ENCODE measurements around the gene NCAN. TPM values are rescaled to one million over a fixed set of nuclear protein-coding genes. Genes with fewer than 3 reads are reported as not detected.

The NCAN gene
- total RNA-seq (2012; rRNA removed) (not detected in 2 replicates), polyA plus RNA-seq (2012; rRNA removed) (not detected in 2 replicates), Bru-seq, nascent RNA (not detected), BruChase-seq, experiment 1, labeled RNA remaining after a 6-hour chase (percentile 20 among the genes with signal in this experiment), BruChase-seq, experiment 2, labeled RNA remaining after a 2-hour chase (percentile 9 among the genes with signal in this experiment)
- polyA plus RNA-seq (2012; cell fraction: cytosol; rRNA removed) = 0.01 TPM in 1 of 2 replicates, not detected in the other
- polyA plus RNA-seq (2012; cell fraction: nucleus; rRNA removed; ENCODE audit: low replicate concordance) = 0.03 and 0.14 TPM in 2 replicates
- long read RNA-seq = 0 reads

- no peak within 1 kb of the TSS for H3K14ac ChIP-seq (replicated peaks; ENCODE audit: low read depth, low read length)
- H3K36me3 ChIP-seq (ENCODE audit: control insufficient read depth, insufficient read depth, low read length) = no peaks in the 10 kb centered on the region
- no peak within 1 kb of the TSS for H3K27ac ChIP-seq (ENCODE audit: insufficient read depth, low read length)
- no peaks in the 10 kb centered on the region for H3K9me3 ChIP-seq (ENCODE audit: control insufficient read depth, insufficient read depth, low read length)
- H3K4me2 ChIP-seq (ENCODE audit: low read depth, low read length) = no peak within 1 kb of the TSS
- H2BK5ac ChIP-seq (ENCODE audit: low read depth, low read length, poor library complexity, severe bottlenecking) = no peak within 1 kb of the TSS
- peaks cover 6% of the 10 kb centered on the region; the same call in 1 of the 2 replicates for H4K20me1 ChIP-seq (ENCODE audit: insufficient read depth, low read length)
- no peak within 1 kb of the TSS for H4K5ac ChIP-seq (ENCODE audit: low read depth, low read length)
- H3K4ac ChIP-seq (ENCODE audit: low read depth, low read length) = no peak within 1 kb of the TSS
- dilution Hi-C loops (cut with HindIII; ENCODE audit: low sequenced_read_pairs, unreplicated experiment) (no loop called here), intact Hi-C loops (cut with micrococcal nuclease) (no loop called here), in situ Hi-C loops (cut with MboI; ENCODE audit: low sequenced_read_pairs) (no loop called here)
- no peak within 1 kb of the TSS for H2BK15ac ChIP-seq (ENCODE audit: low read depth, low read length)
- POLR2A ChIA-PET (ENCODE audit: unreplicated experiment) = no interaction called here
- H4K91ac ChIP-seq (ENCODE audit: insufficient read depth, low read depth, low read length) = no peak within 1 kb of the TSS
- TF ChIP-seq CEBPB (IDR thresholded peaks at IDR 0.05; ENCODE audit: low read depth, low read length) = no peak
- no peak within 1 kb of the TSS for H4K8ac ChIP-seq (ENCODE audit: low read depth in 2 of 2, low read length in 2 of 2)
- H3K9ac ChIP-seq (ENCODE audit: low read depth, low read length) = no peak within 1 kb of the TSS
- no peak within 1 kb of the TSS for H2AK5ac ChIP-seq (ENCODE audit: low read depth, low read length)
- H2AFZ ChIP-seq (replicated peaks; ENCODE audit: low read length, poor library complexity) = no peak within 1 kb of the TSS
- 0 out of 2 replicates have a peak, but pooled peaks cover 2% of the 10 kb centered on the region for H3K9me1 ChIP-seq (ENCODE audit: insufficient read depth, low read length)
- H2BK120ac ChIP-seq (ENCODE audit: low read depth, low read length) = no peak within 1 kb of the TSS
- H2AK9ac ChIP-seq (replicated peaks; ENCODE audit: low read depth, low read length, poor library complexity) = peak within 1 kb of the TSS; percentile 28
- BruUV-seq (replicated peaks) = no TSS peak
- 5% methylated on average over 22 of the region's 54 CpGs; no CpG with 5 or more reads in 1 of the 2 experiments for WGBS, 2 experiments (ENCODE audit: extremely low coverage in 2 of 2, insufficient read length in 1 of 2)
- H3K56ac ChIP-seq (ENCODE audit: extremely low read depth, insufficient read depth, low read length) = no peak within 1 kb of the TSS
- H3K4me1 ChIP-seq (ENCODE audit: control insufficient read depth, insufficient read depth, low read length) = no peaks in the 10 kb centered on the region
- H3K23ac ChIP-seq (ENCODE audit: low read depth, low read length) = no peak within 1 kb of the TSS
- H3K4me3 ChIP-seq (ENCODE audit: insufficient read depth, low read depth, low read length) = no peak within 1 kb of the TSS
- no peaks in the 10 kb centered on the region for H3K79me1 ChIP-seq (ENCODE audit: low read depth in 1 of 2, low read length in 2 of 2)
- CTCF ChIA-PET = no interaction called here
- H3K18ac ChIP-seq (ENCODE audit: low read depth, low read length) = no peak within 1 kb of the TSS
- DNase-seq = no peak
- H2BK20ac ChIP-seq (ENCODE audit: low read depth, low read length) = no peak within 1 kb of the TSS
- ATAC-seq (ENCODE audit: low read depth) = no peak
- peaks cover 32% of the 10 kb centered on the region for H3K27me3 ChIP-seq (ENCODE audit: control insufficient read depth, insufficient read depth, low read length)
Observed at GRCh38 chr19:19211499-19212420, at the start of gene NCAN. TSS of gene NCAN (plus strand) at chr19:19211958. CDS start at chr19:19216954, 4,996 bp downstream.
